Kidney epithelial cell (primary cell): ENCODE measurements around the gene CD200R1L. TPM values are rescaled to one million over a fixed set of nuclear protein-coding genes. Genes with fewer than 3 reads are reported as not detected.

Experiments
- DNase-seq: peaks from one replicate; pipeline ENCODE4 v3.0.0-alpha.2; 2010; ENCODE audit warnings: low read depth
- H3K27me3 ChIP-seq: 2 replicates; pipeline ENCODE4 v1.6.0; 2011; ENCODE audit warnings: low read length; ENCODE audit not compliant: control insufficient read depth, insufficient read depth
- H3K36me3 ChIP-seq: 2 replicates; pipeline ENCODE4 v1.5.1; 2011; ENCODE audit warnings: low read length; ENCODE audit not compliant: control insufficient read depth, insufficient read depth
- H3K4me3 ChIP-seq: 2 replicates; pipeline ENCODE4 v1.5.1; 2011; ENCODE audit warnings: low read depth, mild to moderate bottlenecking, control low read depth, low read length
- CTCF ChIP-seq: IDR thresholded peaks from 2 replicates; pipeline ENCODE4 v1.5.1; 2011; ENCODE audit warnings: mild to moderate bottlenecking, moderate library complexity, low read length, control low read depth, inconsistent platforms; ENCODE audit not compliant: insufficient read depth, poor library complexity, severe bottlenecking
- total RNA-seq: library from RNA; depleted of rRNA; stranded (reverse); fragments of >200 nt; gene quantifications from 2 replicates; pipeline ENCODE4 v1.2.3, GENCODE V29; 2015

Gene CD200R1L
- total RNA-seq, 1 donor from 2014 or later: not detected

GRCh38 chr3:112794622-112795172, 52.0 kb downstream of the CD200R1L start:
- no peak for DNase-seq
- H3K36me3 ChIP-seq: no peaks in the 10 kb centered on the region
- H3K4me3 ChIP-seq: no peak overlapping the region
- TF ChIP-seq CTCF: no peak
- H3K27me3 ChIP-seq: no peaks in the 10 kb centered on the region

- Histone ChIP-seq H3K27me3 (no peaks in the 10 kb centered on the region), H3K4me3 (no peak overlapping the region), H3K36me3 (no peaks in the 10 kb centered on the region)
- TF ChIP-seq CTCF: no peak
- DNase-seq: no peak
Observed at GRCh38 chr3:112793326-112794081, 53.2 kb downstream of the CD200R1L start.

- Histone ChIP-seq H3K36me3 (no peaks in the 10 kb centered on the region), H3K4me3 (no peak overlapping the region), H3K27me3 (no peaks in the 10 kb centered on the region)
- DNase-seq: no peak
- no peak for TF ChIP-seq CTCF
Observed at GRCh38 chr3:112791736-112792135, 54.9 kb downstream of the CD200R1L start.

GRCh38 chr3:112789787-112790186, 56.9 kb downstream of the CD200R1L start:
- DNase-seq: no peak
- no peak for TF ChIP-seq CTCF
- Histone ChIP-seq H3K4me3 (no peak overlapping the region), H3K36me3 (no peaks in the 10 kb centered on the region), H3K27me3 (no peaks in the 10 kb centered on the region)

GRCh38 chr3:112786881-112787579, 59.6 kb downstream of the CD200R1L start:
- H3K36me3 ChIP-seq: no peaks in the 10 kb centered on the region
- TF ChIP-seq CTCF: no peak
- no peak overlapping the region for H3K4me3 ChIP-seq
- no peak for DNase-seq
- no peaks in the 10 kb centered on the region for H3K27me3 ChIP-seq
